Fibroblast of the aortic adventitia (primary cell): Measurements from ENCODE around the gene TMEM250. TPM values are rescaled to one million over a fixed set of nuclear protein-coding genes. Genes with fewer than 3 reads are reported as not detected.
"Not testable (repeated sequence)": the region's sequence is repeated elsewhere in the genome, so short reads cannot be mapped to it uniquely, and the experiment has no call there.

Experiments used
- DNase-seq: peaks from one replicate; pipeline ENCODE4 v3.0.0-alpha.2; 2010; ENCODE audit warnings: low read depth
- H3K4me3 ChIP-seq: 2 replicates; pipeline ENCODE4 v1.5.1; 2011; ENCODE audit warnings: low read depth, mild to moderate bottlenecking, control low read depth, low read length, moderate library complexity
- total RNA-seq: library from RNA; depleted of rRNA; stranded (reverse); fragments of >200 nt; gene quantifications from 2 replicates; pipeline ENCODE4 v1.2.3, GENCODE V29; 2012; ENCODE audit warnings: low replicate concordance
- TF ChIP-seq, protein P1 (sequence below): IDR thresholded peaks from 2 replicates; pipeline ENCODE4 v1.5.1; 2011; ENCODE audit warnings: mild to moderate bottlenecking, low read length, control low read depth, inconsistent platforms; ENCODE audit not compliant: insufficient read depth

Gene TMEM250
- total RNA-seq, 1 donor, result 46.1 TPM

DNA sequence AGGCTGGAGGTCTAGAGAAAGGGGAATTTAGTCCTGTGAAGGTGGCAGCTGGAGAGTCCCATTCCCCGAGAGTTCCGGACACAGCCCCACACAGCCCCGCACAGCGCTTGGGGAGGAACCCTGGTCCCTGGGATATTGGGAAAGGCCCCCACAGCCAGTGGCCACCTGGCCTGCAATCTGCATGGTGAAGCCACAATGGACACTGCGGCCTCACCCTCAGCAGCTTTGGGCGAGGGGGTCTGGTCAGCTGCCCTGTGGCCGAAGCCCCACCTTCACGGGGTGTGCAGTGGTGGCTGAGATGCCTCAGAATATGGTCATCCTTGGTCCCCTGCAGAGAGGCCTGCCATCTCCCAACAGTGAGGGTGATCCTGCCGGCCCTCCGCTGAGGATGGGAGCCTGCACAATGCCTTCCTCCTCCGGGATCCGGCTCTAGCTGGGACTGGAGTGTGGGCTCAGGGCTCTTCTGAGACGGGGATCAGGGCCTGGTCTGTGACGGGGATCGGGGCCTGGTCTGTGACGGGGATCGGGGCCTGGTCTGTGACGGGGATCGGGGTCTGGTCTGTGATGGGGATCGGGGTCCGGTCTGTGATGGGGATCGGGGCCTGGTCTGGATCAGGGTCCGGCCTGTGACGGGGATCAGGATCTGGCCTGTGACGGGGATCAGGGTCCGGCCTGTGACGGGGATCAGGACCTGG lies 33.3 kb upstream of the TMEM250 start:
- H3K4me3 ChIP-seq, result no peak overlapping the region
- DNase-seq, result no peak
- TF ChIP-seq, protein P1, sequence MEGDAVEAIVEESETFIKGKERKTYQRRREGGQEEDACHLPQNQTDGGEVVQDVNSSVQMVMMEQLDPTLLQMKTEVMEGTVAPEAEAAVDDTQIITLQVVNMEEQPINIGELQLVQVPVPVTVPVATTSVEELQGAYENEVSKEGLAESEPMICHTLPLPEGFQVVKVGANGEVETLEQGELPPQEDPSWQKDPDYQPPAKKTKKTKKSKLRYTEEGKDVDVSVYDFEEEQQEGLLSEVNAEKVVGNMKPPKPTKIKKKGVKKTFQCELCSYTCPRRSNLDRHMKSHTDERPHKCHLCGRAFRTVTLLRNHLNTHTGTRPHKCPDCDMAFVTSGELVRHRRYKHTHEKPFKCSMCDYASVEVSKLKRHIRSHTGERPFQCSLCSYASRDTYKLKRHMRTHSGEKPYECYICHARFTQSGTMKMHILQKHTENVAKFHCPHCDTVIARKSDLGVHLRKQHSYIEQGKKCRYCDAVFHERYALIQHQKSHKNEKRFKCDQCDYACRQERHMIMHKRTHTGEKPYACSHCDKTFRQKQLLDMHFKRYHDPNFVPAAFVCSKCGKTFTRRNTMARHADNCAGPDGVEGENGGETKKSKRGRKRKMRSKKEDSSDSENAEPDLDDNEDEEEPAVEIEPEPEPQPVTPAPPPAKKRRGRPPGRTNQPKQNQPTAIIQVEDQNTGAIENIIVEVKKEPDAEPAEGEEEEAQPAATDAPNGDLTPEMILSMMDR, result no peak

- no peak for DNase-seq
- TF ChIP-seq, protein P1, result no peak
- H3K4me3 ChIP-seq, result no peak overlapping the region
These were observed 32.6 kb upstream of the TMEM250 start for GRCh38 chr9:136151214-136151804.

GRCh38 chr9:136150664-136151213 lies 32.1 kb upstream of the TMEM250 start:
- H3K4me3 ChIP-seq, DNase-seq: not testable (repeated sequence)

GRCh38 chr9:136149853-136150252 lies 31.2 kb upstream of the TMEM250 start:
- H3K4me3 ChIP-seq, result no peak overlapping the region
- TF ChIP-seq, protein P1, result no peak
- DNase-seq, result no peak

DNA sequence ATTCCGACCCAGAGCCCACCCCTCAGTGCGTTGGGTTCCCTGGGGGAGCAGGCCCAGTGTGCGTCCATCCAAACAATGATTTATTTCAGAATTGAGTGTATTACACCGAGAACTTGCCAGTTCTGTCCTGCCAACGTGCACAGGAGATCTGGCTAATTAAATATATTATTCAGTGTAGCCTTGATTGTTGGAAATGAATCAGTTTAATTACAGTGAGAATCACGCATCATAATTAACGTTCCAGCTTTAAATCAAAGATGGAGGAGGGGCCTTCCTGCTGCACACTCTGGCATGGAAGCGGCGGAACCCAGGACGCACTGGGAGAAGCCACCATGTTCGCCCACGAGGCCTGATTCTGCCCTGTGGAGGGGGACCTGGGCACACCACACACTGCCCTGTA lies 30.7 kb upstream of the TMEM250 start:
- TF ChIP-seq, protein P1, result no peak
- DNase-seq, result no peak
- H3K4me3 ChIP-seq, result no peak overlapping the region

GRCh38 chr9:136148766-136149165 lies 30.1 kb upstream of the TMEM250 start:
- TF ChIP-seq, protein P1, result no peak
- H3K4me3 ChIP-seq, result no peak overlapping the region
- DNase-seq, result no peak

GRCh38 chr9:136147890-136148714 lies 29.4 kb upstream of the TMEM250 start:
- TF ChIP-seq, protein P1, result no peak
- no peak overlapping the region for H3K4me3 ChIP-seq
- DNase-seq, result no peak
